ENCODE measurements around the gene LMF1.

The LMF1 gene

DNA sequence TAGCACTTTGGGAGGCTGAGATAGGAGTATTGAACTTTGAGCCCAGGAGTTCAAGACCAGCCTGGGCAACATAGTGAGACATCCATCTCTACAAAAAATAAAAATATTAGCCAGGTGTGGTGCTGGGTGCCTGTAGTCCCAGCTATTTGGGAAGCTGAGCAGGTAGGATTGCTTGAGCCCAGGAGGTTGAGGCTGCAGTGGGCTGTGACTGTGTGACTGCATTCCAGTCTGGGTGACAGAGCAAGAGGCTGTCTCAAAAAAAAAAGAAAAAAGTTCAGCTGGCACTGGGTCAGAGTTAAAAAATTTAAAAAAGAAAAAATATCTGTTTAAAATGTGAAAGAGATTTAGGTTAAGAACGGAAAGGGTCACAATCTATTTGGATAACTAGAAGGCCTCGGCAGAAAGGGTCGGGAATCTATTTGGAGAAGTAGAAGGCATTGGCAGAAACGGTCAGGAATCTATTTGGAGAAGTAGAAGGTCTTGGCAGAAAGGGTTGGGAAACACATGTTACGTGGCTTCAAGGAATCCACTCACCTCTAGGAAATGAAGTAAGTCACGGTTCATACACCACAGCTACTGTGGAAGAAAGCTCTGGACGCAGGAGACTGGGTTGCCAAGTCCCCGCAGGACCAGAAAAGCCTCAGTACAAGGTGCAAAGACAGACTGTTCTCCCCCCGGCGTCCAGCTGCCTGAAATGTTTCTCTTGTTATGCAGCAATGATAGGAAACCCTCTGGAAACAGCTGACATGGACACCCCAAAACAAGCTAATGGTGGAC is 25.3 kb downstream of the LMF1 start:
- DNase-seq, result no peak

GRCh38 chr16:943971-944370 is 26.8 kb downstream of the LMF1 start:
- no peak for DNase-seq

DNA sequence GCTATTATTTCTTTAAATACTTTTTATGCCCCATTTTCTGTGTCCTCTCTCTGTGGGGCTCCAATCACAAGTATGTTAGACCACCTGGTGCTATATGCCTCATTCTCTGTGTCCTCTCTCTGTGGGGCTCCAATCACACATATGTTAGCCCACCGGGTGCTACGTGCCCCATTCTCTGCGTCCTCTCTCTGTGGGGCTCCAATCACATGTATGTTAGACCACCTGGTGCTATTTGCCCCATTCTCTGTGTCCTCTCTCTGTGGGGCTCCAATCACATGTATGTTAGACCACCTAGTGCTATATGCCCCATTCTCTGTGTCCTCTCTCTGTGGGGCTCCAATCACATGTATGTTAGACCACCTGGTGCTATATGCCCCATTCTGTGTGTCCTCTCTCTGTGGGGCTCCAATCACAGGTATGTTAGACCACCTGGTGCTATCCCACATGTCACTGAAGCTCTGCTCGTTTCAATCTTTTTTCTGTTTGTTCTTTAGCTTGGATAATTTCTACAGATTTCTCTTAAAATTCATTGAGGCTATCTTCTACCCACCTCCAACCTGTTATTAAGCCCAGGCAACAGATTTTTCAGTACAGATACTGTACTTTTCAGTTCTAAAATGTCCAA is 28.2 kb downstream of the LMF1 start:
- no peak for DNase-seq

DNA sequence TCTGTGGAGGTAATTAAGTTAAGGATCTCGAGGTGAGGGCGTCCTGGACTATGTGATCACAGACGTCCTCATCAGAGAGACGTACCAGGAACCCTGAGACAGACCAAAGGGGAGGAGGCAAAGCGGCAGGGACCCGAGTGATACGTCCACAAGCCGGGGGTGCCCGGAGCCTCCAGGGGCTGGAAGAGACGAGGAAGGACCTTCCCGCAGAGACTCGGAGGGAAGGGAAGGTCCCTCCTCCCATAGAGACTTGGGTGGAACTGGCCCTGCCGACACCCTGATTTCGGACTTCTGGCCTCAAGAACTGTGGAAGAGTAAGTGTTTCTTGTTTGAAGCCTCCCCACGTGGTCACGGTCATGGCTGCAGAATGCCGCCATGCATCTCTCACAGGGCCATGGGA is 30.8 kb downstream of the LMF1 start:
- no peak for DNase-seq

DNA sequence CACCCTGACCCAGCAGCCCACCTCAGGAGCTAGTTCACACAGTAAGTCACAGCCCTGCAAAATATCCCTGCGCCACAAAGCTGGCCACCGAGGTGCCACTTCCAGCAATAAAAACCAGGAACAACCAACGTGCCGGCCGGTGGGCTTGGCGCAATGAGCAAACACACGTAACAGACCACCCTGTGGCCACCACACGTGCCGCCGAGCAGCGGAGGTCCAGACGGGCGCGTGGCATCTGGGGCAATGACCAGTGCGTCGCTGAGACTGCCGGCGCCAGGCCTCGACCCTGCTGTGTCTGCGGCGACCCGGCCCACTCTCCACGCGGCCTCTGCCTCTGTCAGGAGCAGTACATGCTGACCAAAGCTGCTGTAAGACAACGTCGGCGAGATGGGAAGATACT is 31.5 kb downstream of the LMF1 start:
- DNase-seq, result no peak

- DNase-seq, result no peak
Observed at GRCh38 chr16:938752-939151, 32.0 kb downstream of the LMF1 start.

DNA sequence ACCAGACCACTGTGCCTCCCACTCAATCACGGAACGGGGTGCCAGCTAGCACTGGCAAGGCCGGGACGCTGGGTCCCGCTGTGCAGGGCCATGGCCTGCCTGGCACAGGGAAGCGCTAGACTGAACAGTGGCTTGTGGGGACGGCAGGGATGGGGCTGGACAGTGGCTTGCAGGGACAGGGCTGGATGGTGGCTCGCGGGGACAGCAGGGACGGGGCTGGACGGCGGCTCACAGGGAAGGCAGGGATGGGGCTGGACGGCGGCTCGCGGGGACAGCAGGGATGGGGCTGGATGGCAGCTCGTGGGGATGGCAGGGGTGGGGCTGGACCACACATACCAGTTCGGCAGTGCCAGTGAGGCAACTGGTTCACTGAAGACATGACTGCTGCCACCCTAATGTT is 32.6 kb downstream of the LMF1 start:
- no peak for DNase-seq

GRCh38 chr16:937723-938122 is 33.1 kb downstream of the LMF1 start:
- no peak for DNase-seq

- no peak for DNase-seq
Observed at GRCh38 chr16:937311-937710, 33.5 kb downstream of the LMF1 start.

DNA sequence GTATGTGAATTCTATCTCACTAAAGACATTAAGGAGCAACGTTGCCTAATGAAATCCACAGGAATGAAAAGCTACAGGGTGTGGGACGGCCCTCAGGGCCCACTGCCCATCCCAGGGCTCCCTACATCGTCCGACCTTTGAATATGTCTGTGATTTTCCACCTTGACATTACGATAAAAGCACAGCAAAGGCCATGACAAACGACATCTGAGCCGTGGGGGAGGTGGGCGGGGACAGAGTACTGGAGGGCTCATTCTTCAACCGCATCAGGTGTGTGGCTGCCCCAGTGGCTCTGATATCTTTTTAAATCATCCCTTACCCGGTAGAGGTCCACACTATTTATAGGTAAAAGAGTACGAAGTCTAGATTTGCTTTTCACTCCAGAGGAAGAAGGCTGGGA is 35.1 kb downstream of the LMF1 start:
- DNase-seq, result no peak

DNA sequence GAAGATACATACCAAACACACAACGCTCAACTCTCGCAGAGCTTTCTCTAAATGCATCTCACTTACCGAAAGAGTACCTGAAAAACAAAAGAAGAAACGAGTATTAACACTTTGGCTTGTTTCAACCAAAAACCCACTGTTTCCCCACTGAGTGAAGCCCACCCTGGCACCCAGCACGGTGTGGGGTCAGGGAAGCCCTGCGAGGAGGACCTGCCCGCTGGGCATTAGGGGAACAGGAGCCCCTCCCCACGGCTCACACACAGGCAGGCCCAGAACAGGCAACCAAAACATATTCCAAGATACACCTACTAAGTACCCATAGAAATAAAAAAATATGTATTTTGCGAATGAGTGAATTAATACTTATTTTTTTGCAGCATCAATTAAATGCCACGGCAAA is 36.6 kb downstream of the LMF1 start:
- DNase-seq, result no peak

DNA sequence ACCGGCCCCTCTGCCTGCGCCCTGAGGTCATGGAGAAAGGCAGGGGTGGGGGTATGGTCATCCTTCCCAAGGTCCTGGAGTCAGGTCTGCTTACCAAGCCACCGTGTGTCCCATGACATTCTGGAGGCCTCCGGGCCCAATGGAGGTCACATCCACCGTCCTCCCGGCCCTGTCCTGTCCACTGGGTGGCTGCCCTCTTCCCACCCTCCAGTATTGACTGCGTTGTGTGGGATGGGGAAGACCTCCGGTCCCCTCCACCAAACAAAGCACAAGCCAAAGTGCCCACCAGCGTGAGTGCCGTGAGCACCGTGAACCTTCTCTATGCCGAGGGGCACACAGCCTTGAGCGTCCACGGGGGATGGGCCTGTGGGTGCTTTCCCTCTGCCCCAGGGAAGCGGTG is 37.2 kb downstream of the LMF1 start:
- DNase-seq, result no peak

- DNase-seq, result no peak
Observed at GRCh38 chr16:932831-933330, 37.9 kb downstream of the LMF1 start.

DNA sequence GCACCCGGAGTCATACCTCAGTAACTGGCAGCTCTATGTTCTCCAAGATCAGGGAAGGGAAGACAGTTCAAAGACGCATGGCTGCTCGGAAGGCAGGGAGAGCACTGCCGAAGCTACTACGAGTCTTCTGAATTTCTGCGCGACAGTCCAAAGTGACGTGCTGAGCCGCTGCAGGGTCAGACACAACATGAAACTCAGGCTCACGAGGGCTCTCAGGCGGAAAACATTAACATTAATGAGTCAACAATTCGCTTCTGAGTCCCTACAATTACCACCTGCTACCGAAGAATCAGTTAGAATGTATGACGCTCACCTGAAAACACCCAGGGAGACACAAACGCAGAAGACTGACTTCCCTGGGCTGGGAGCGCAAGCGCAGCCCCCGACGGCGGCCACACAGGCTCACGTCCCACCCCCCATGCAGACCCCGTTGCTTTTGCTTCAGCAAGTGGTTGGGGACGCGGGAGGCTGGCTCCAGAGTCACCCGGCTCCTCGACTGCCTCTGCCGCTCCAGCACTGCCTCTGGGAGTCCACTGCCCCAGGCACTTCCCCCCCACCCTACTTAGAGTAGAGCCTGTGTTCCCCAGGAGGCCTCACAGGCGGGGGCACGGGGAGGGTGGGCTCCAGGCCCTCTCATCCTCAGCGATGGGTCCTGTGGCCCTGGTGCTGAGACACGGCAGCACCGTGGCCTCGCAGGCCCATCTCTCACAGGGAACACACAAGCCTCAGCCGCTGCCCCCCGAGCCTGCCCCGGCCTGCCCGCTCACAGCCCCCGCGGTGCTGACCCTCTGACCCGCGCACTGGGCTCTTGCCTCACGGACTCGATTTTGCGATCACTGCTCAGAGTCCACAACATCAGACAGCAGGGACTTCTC is 38.9 kb downstream of the LMF1 start:
- no peak for DNase-seq

GRCh38 chr16:931171-931570 is 39.6 kb downstream of the LMF1 start:
- DNase-seq, result no peak

GRCh38 chr16:930511-930910 is 40.3 kb downstream of the LMF1 start:
- no peak for DNase-seq

DNA sequence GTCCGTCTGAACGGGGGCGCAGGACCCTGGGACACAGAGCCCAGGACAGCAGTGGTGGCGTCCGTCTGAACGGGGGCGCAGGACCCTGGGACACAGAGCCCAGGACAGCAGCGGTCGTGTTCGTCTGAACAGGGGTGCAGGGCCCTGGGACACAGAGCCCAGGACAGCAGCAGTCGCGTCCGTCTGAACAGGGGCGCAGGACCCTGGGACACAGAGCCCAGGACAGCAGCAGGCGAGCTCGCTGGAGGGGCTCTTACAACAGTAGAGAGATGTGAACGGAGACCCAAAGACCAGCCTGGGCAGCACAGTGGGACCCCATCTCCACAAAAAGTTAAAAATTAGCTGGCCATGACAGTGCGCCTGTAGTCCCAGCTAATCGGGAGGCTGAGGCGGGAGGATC is 40.7 kb downstream of the LMF1 start:
- no peak for DNase-seq

DNA sequence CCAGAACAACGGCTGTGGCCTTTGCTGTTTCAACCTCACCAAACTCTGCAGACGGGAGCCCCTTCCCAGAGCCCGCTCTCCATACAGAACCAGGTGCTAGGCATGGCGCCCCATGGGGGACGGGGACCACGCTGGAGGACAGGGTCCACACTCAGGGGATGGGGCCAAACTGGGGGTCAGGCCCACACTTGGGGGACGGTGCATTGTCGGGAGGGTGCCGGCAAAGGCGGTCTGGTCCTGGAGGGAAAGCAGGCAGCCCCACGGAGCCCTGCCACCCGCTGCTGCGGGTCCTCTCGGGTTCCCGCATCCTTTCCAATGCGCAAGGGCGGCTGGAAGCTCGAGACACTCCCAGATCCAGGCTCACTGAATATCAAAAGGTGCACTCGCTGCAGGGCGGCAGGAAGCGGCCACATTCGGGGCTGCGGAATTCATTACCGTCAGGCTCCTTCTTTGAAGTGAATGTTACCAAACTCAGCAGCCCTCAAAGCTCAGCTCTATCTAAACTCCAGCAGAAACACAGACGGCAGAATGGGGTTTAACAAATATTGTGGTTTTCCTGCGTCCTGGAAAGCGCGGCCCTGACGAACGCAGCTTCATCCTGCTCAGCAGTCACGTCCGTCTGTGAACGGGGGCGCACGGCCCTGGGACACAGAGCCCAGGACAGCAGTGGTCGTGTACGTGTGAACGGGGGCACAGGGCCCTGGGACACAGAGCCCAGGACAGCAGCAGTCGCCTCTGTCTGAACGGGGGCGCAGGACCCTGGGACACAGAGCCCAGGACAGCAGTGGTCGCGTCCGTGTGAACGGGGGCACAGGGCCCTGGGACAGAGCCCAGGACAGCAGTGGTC is 41.3 kb downstream of the LMF1 start:
- DNase-seq, result no peak

DNA sequence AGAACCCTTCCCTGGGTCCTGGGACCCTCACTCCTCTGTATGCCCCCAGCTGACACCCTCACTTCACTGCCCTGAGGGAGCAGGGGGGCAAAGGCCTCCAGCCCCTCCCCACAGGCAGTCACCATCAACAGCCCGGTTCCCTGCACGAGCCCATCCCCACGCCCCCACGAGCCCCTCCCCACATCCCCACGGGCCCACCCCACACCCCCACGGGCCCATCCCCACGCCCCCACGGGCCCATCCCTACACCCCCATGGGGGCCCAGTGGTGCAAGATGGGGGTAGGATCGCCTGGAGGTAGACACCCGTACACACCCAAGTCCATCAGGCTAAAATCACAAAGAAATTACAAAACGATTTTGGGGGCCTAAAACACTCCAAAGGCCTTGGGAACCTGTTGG is 42.3 kb downstream of the LMF1 start:
- no peak for DNase-seq

- no peak for DNase-seq
Observed at GRCh38 chr16:927931-928330, 42.9 kb downstream of the LMF1 start.

DNA sequence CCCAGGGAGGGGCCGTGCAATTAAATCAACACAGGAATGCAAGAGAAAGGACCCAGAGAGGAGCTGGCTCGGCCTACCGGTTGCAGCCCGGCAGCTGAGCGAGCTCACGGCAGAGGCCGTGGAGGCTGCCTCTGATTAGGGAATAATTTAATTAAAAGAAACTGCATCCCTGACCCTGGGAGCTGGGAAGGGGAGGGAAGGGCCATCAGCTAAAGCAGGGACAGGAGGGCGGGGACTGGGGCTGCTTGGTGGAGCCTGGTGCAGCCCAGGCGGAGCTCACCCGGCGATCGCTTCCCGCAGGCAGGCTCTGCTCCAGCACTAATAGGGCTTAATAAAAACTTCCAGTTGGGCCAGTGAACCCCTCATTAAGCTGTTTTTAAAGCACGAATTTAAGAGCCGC is 43.4 kb downstream of the LMF1 start:
- no peak for DNase-seq

DNA sequence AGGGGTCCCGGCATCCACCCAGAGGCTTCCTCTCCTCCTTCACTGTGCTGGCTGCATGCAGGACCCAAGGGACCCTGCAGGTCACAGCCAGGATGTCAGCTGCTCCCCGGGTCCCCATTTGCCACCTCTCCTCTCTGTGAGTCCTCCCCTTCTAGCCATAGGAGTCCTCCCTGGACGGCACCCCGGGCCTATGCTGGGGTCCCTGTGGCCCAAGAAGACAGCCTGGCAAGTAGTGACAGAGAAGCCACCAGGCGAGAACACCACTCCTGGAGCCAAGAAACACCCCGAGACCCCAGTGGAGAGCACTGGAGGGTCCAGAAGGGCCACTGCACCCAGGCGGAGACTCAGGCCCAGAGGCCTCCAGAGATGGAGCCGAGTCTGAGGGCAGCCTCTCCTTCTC is 44.1 kb downstream of the LMF1 start:
- DNase-seq, result no peak

GRCh38 chr16:924806-925205 is 46.0 kb downstream of the LMF1 start:
- no peak for DNase-seq
